Measurements from ENCODE around the gene TMEM192. TPM values are rescaled to one million over a fixed set of nuclear protein-coding genes. Genes with fewer than 3 reads are reported as not detected.

Gene TMEM192
- total and polyA plus RNA-seq, 2 donors (not counting 3 experiments of a cell fraction or from before 2014, with no cell fraction given) = 11.4 to 13.0 TPM

GRCh38 chr4:165096776-165097175 is 15.9 kb downstream of the TMEM192 start:
- Histone ChIP-seq H3K79me2 (ENCODE audit: control insufficient read depth, insufficient read depth, low read length) (no peaks in the 10 kb centered on the region), H3K9ac (replicated peaks; ENCODE audit: extremely low read depth, insufficient read depth, low read length) (no peak overlapping the region), H3K27ac (ENCODE audit: insufficient read depth, low read depth, low read length) (no peak overlapping the region), H2AFZ (ENCODE audit: low read depth, low read length) (no peak overlapping the region), H4K20me1 (replicated peaks; ENCODE audit: control insufficient read depth, extremely low read depth, insufficient read depth, low read length) (no peaks in the 10 kb centered on the region), H3K36me3 (ENCODE audit: control insufficient read depth in 2 of 2, extremely low read depth in 1 of 2, insufficient read depth in 2 of 2, low read length in 2 of 2) (peaks cover 2 to 3% of the 10 kb centered on the region in 2 experiments), H3K9me3 (replicated peaks; ENCODE audit: control insufficient read depth, insufficient read depth, low read length) (no peaks in the 10 kb centered on the region), H3K27me3 (ENCODE audit: control insufficient read depth in 2 of 2, insufficient read depth in 2 of 2, low read length in 2 of 2) (no peaks in the 10 kb centered on the region), H3K4me3 (replicated peaks in 1 of 3; ENCODE audit: insufficient read depth in 1 of 3, low read depth in 1 of 3, low read length in 3 of 3) (no peak overlapping the region), H3K4me1 (ENCODE audit: control insufficient read depth, extremely low read depth, insufficient read depth, low read length) (no peaks in the 10 kb centered on the region), H3K4me2 (ENCODE audit: insufficient read depth, low read length) (no peak overlapping the region), H3K9me1 (replicated peaks; ENCODE audit: control insufficient read depth, extremely low read depth, insufficient read depth, low read length) (no peaks in the 10 kb centered on the region)
- ChIA-PET POLR2A (interaction anchor here (1.0 kb wide), 1 partner anchor 16 kb away, joined by 3 read pairs; the partner anchor contains the start of gene TMEM192), CTCF (interaction anchor here (0.6 to 3.2 kb wide), 25 partner anchors 9 to 1611 kb away, joined by 3 to 89 read pairs (median 4); partner anchors contain the start of genes MSMO1 and TMEM192)
- dilution Hi-C loops (cut with MboI; ENCODE audit: extremely low pct_ligation_motif_present, low sequenced_read_pairs) (no loop called here), intact Hi-C loops (cut with micrococcal nuclease) (loop anchor here (1.0 to 5.0 kb wide), 2 partner anchors 317 to 1544 kb away; no protein-coding TSS in a partner anchor)
- peak; percentile 70 for FAIRE-seq
- peak; percentile 28 to 37 for TF ChIP-seq CTCF (IDR thresholded peaks at IDR 0.05; ENCODE audit: extremely low read depth in 1 of 2, insufficient read depth in 1 of 2, low read depth in 1 of 2, low read length in 2 of 2)
- no peak for TF ChIP-seq EZH2 (IDR thresholded peaks at IDR 0.05; ENCODE audit: borderline replicate concordance, low read depth, low read length, severe bottlenecking)
- peak; percentile 20 for DNase-seq (ENCODE audit: low read depth, low spot score)
- BruUV-seq (replicated peaks) = no TSS peak

GRCh38 chr4:165095291-165095690 is 17.4 kb downstream of the TMEM192 start:
- no TSS peak for BruUV-seq (replicated peaks)
- Histone ChIP-seq H3K9me3 (replicated peaks; ENCODE audit: control insufficient read depth, insufficient read depth, low read length) (no peaks in the 10 kb centered on the region), H3K79me2 (ENCODE audit: control insufficient read depth, insufficient read depth, low read length) (no peaks in the 10 kb centered on the region), H4K20me1 (replicated peaks; ENCODE audit: control insufficient read depth, extremely low read depth, insufficient read depth, low read length) (no peaks in the 10 kb centered on the region), H2AFZ (ENCODE audit: low read depth, low read length) (no peak overlapping the region), H3K27me3 (ENCODE audit: control insufficient read depth in 2 of 2, insufficient read depth in 2 of 2, low read length in 2 of 2) (no peaks in the 10 kb centered on the region), H3K36me3 (ENCODE audit: control insufficient read depth in 2 of 2, extremely low read depth in 1 of 2, insufficient read depth in 2 of 2, low read length in 2 of 2) (no peaks in the 10 kb centered on the region), H3K4me3 (replicated peaks in 1 of 3; ENCODE audit: insufficient read depth in 1 of 3, low read depth in 1 of 3, low read length in 3 of 3) (no peak overlapping the region), H3K4me2 (ENCODE audit: insufficient read depth, low read length) (no peak overlapping the region), H3K4me1 (ENCODE audit: control insufficient read depth, extremely low read depth, insufficient read depth, low read length) (no peaks in the 10 kb centered on the region), H3K27ac (ENCODE audit: insufficient read depth, low read depth, low read length) (no peak overlapping the region), H3K9ac (replicated peaks; ENCODE audit: extremely low read depth, insufficient read depth, low read length) (no peak overlapping the region), H3K9me1 (replicated peaks; ENCODE audit: control insufficient read depth, extremely low read depth, insufficient read depth, low read length) (no peaks in the 10 kb centered on the region)
- intact Hi-C loops (cut with micrococcal nuclease) (loop anchor here (5.0 kb wide), 1 partner anchor 1543 kb away; no protein-coding TSS in a partner anchor), dilution Hi-C loops (cut with MboI; ENCODE audit: extremely low pct_ligation_motif_present, low sequenced_read_pairs) (no loop called here)
- POLR2A ChIA-PET = no interaction called here
- FAIRE-seq (no peak), DNase-seq (ENCODE audit: low read depth, low spot score) (no peak)
- TF ChIP-seq CTCF (IDR thresholded peaks at IDR 0.05; ENCODE audit: extremely low read depth in 1 of 2, insufficient read depth in 1 of 2, low read depth in 1 of 2, low read length in 2 of 2) = no peak
- no peak for TF ChIP-seq POLR2A (IDR thresholded peaks at IDR 0.05; ENCODE audit: low read depth, low read length)
- TF ChIP-seq GATA2 (IDR thresholded peaks at IDR 0.05; ENCODE audit: insufficient read depth, insufficient read length, low read depth, low read length) = no peak
- TF ChIP-seq JUN (IDR thresholded peaks at IDR 0.05; ENCODE audit: borderline replicate concordance, insufficient read depth, insufficient read length, low read depth) = no peak
- no peak for TF ChIP-seq MYC (IDR thresholded peaks at IDR 0.05; ENCODE audit: low read depth, low read length)
- TF ChIP-seq POLR2AphosphoS5 (IDR thresholded peaks at IDR 0.05; ENCODE audit: insufficient read depth, low read depth, low read length) = no peak
- TF ChIP-seq MAX (IDR thresholded peaks at IDR 0.05; ENCODE audit: insufficient read depth, insufficient read length) = no peak
- TF ChIP-seq EZH2 (IDR thresholded peaks at IDR 0.05; ENCODE audit: borderline replicate concordance, low read depth, low read length, severe bottlenecking) = no peak
- TF ChIP-seq FOS (IDR thresholded peaks at IDR 0.05; ENCODE audit: borderline replicate concordance, insufficient read depth, low read length) = no peak
- CTCF ChIA-PET = interaction anchor here (0.7 to 0.8 kb wide), 2 partner anchors 326 to 327 kb away, joined by 3 to 5 read pairs; no protein-coding TSS in a partner anchor
